Measurements from ENCODE around the gene SIRT7.

GRCh38 chr17:81916234-81917001 lies 1.6 kb downstream of the SIRT7 start:
- TF ChIP-seq, protein P1, sequence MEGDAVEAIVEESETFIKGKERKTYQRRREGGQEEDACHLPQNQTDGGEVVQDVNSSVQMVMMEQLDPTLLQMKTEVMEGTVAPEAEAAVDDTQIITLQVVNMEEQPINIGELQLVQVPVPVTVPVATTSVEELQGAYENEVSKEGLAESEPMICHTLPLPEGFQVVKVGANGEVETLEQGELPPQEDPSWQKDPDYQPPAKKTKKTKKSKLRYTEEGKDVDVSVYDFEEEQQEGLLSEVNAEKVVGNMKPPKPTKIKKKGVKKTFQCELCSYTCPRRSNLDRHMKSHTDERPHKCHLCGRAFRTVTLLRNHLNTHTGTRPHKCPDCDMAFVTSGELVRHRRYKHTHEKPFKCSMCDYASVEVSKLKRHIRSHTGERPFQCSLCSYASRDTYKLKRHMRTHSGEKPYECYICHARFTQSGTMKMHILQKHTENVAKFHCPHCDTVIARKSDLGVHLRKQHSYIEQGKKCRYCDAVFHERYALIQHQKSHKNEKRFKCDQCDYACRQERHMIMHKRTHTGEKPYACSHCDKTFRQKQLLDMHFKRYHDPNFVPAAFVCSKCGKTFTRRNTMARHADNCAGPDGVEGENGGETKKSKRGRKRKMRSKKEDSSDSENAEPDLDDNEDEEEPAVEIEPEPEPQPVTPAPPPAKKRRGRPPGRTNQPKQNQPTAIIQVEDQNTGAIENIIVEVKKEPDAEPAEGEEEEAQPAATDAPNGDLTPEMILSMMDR (conservative IDR thresholded peaks at IDR 0.05 in 1 of 2, IDR thresholded peaks at IDR 0.05 in 1 of 2; ENCODE audit: extremely low read depth in 1 of 2, insufficient read depth in 1 of 2, low read depth in 1 of 2, low read length in 2 of 2) = no peak
- no peak for TF ChIP-seq EZH2 (IDR thresholded peaks at IDR 0.05; ENCODE audit: borderline replicate concordance, low read length)

All from mammary epithelial cell (primary cell).